ENCODE data around the gene JADE2. TPM values are rescaled to one million over a fixed set of nuclear protein-coding genes. Genes with fewer than 3 reads are reported as not detected.
"Not testable (repeated sequence)": the region's sequence is repeated elsewhere in the genome, so short reads cannot be mapped to it uniquely, and the experiment has no call there.

JADE2 gene
- total and polyA plus RNA-seq, 2 of the 8 experiments (the other 6 are each of a cell fraction or from before 2014, with no cell fraction given): 19.2 to 55.8 TPM

DNA sequence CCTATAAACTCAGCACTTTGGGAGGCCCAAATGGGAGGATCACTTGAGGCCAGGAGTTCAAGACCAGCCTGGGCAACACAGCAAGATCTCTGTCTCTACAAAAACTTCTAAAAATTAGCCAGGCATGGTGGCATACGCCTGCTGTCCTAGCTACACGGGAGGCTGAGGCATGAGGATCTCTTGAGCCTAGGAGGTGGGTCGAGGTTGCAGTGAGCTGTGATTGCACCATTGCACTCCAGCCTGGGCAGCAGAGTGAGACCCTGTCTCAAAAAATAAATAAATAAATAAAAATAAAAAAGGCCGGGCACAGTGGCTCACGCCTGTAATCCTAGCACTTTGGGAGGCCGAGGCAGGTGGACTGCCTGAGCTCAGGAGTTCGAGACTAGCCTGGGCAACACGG, 8.5 kb upstream of the JADE2 start:
- not testable (repeated sequence) for DNase-seq (ENCODE audit: low read depth in 1 of 2, low spot score in 2 of 2); H4K91ac ChIP-seq (replicated peaks; ENCODE audit: insufficient read length, low read length); H4K5ac ChIP-seq (ENCODE audit: insufficient read length, low read depth, low read length); FAIRE-seq; H3K9ac ChIP-seq (replicated peaks in 1 of 4; ENCODE audit: extremely low read depth in 1 of 4, low read depth in 3 of 4, low read length in 3 of 4); H4K20me1 ChIP-seq (replicated peaks in 1 of 2; ENCODE audit: control insufficient read depth in 1 of 2, insufficient read depth in 2 of 2, low read length in 2 of 2); H2AK5ac ChIP-seq (ENCODE audit: low read depth, low read length); H3K9me3 ChIP-seq (ENCODE audit: insufficient read depth in 2 of 2, low read depth in 1 of 2, low read length in 1 of 2); H2BK12ac ChIP-seq (ENCODE audit: low read depth, low read length); H2BK120ac ChIP-seq (replicated peaks; ENCODE audit: low read depth, low read length); H2BK20ac ChIP-seq (ENCODE audit: low read length); H3K4me1 ChIP-seq (replicated peaks in 1 of 4; ENCODE audit: control insufficient read depth in 3 of 4, insufficient read depth in 4 of 4, low read length in 3 of 4); H3K14ac ChIP-seq (ENCODE audit: insufficient read length); H3K36me3 ChIP-seq (ENCODE audit: control insufficient read depth in 2 of 4, insufficient read depth in 4 of 4, low read length in 3 of 4); H3K79me1 ChIP-seq (ENCODE audit: low read depth, low read length); H2AFZ ChIP-seq (ENCODE audit: low read length); H3K4ac ChIP-seq (replicated peaks; ENCODE audit: insufficient read length, low read depth, low read length); H4K8ac ChIP-seq (ENCODE audit: extremely low read depth, insufficient read depth, low read length); H3K56ac ChIP-seq (replicated peaks; ENCODE audit: insufficient read length, low read depth, low read length); H3K4me2 ChIP-seq (ENCODE audit: insufficient read depth in 1 of 2, low read depth in 2 of 2, low read length in 2 of 2); H3K23ac ChIP-seq (ENCODE audit: insufficient read length); H2BK15ac ChIP-seq (ENCODE audit: low read length); H3K27me3 ChIP-seq (replicated peaks in 1 of 4; ENCODE audit: control insufficient read depth in 3 of 4, extremely low read depth in 1 of 4, insufficient read depth in 3 of 4, low read length in 3 of 4); H3K27ac ChIP-seq (ENCODE audit: low read depth, low read length); H2BK5ac ChIP-seq (ENCODE audit: low read depth, low read length); H3K23me2 ChIP-seq (ENCODE audit: low read depth, low read length); H3K79me2 ChIP-seq (ENCODE audit: control insufficient read depth in 1 of 2, insufficient read depth in 2 of 2, low read length in 2 of 2); H3K4me3 ChIP-seq (ENCODE audit: extremely low read depth in 1 of 4, insufficient read depth in 2 of 4, low read depth in 3 of 4, low read length in 4 of 4); H3K18ac ChIP-seq (ENCODE audit: extremely low read depth, low read length)
- ChIA-PET POLR2A (ENCODE audit: partially characterized antibody) (interaction anchor here (0.7 to 2.8 kb wide), 2 partner anchors 9 to 50 kb away, joined by 3 to 15 read pairs; partner anchors contain the start of gene JADE2), CTCF (ENCODE audit: partially characterized antibody) (interaction anchor here (0.7 to 2.3 kb wide), 7 partner anchors 10 to 135 kb away, joined by 3 to 6 read pairs (median 5); no protein-coding TSS in a partner anchor)
- WGBS, 2 experiments (ENCODE audit: extremely low coverage in 1 of 2, insufficient coverage in 1 of 2, insufficient read length in 1 of 2, insufficient replicate concordance in 2 of 2, low coverage in 1 of 2, low lambda C conversion rate in 2 of 2, missing lambda C conversion rate in 1 of 2): 92% methylated on average over 8 of the region's 8 CpGs; no CpG with 5 or more reads in 1 of the 2 experiments

Data from H1 (cell line).